Measurements from ENCODE around the gene RNF113A.
"Not testable (repeated sequence)": the region's sequence is repeated elsewhere in the genome, so short reads cannot be mapped to it uniquely, and the experiment has no call there.

Gene RNF113A

DNA sequence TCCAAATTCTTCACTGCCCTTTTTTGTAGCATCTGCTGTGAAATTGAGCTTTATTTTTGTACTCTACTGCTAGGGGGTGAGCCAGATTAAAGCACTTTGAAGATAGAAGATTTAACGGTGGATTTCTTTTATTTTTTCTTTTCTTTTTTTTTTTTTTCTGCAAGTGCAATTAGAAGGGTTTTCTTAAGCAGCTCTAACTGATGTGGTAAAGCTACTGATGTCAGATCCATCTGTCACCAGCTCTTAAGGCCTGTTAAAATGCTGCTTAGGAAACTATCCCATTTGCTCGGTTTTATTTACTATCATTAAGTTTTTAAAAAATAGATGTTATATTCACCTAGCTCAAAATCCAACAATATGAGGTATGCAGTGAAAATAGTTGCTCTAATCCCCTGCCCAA lies 7.2 kb upstream of the RNF113A start:
- Mint-ChIP-seq H3K27ac (peak overlapping the region; percentile 58), H3K27me3 (no peaks in the 10 kb centered on the region), H3K9me3 (ENCODE audit: low read depth) (no peaks in the 10 kb centered on the region), H3K4me3 (no peak overlapping the region), H3K36me3 (no peaks in the 10 kb centered on the region), H3K4me1 (ENCODE audit: low read depth) (peaks cover 25% of the 10 kb centered on the region)

DNA sequence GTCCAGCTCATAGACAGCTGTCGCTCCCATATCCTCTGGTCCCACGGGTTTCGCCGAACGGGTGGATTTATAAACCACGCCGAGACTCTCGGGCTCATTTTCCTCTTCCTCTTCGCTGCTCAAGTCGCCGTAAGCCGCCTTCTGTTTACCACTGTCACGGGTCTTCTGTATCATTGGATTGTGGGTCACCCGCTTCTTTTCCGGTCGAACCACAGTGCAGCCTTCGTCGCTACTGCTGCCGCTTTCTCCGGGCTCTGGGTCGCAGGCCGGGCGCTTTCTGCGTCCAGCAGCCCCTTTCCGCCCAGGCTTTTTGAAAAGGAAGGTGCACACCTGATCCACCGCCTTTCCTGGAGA lies 311 bp downstream of the RNF113A start:
- Mint-ChIP-seq H3K27ac (peak overlapping the region; percentile 99), H3K4me1 (ENCODE audit: low read depth) (peaks cover 18% of the 10 kb centered on the region), H3K4me3 (peak overlapping the region; percentile 100), H3K36me3 (no peaks in the 10 kb centered on the region), H3K9me3 (ENCODE audit: low read depth) (no peaks in the 10 kb centered on the region), H3K27me3 (no peaks in the 10 kb centered on the region)

DNA sequence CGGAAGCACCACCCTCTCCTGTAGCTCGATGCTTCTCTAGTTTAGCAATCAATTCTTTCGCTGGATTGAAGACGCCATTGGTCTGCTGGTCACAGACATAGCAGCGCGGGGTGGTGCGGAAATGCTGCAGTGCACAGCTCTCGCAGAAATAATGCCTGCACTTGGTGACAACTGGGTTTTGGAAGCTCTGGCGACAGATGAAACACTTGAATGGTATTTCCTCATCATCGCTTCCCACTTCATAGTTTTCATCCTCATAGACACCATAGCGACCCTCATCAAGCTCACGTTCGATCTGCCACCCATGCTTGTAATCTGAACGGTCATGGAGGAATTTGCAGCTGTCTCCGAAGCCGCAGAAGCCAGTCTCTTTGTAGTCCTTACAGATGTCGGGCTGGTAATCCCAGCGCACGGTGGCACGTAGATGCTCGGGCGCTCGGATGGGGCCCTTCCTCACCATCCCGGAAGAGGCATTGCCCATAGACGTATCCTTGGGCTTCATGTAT lies 854 bp downstream of the RNF113A start:
- Mint-ChIP-seq H3K4me1 (ENCODE audit: low read depth) (peaks cover 15% of the 10 kb centered on the region), H3K9me3 (ENCODE audit: low read depth) (no peaks in the 10 kb centered on the region), H3K36me3 (no peaks in the 10 kb centered on the region), H3K4me3 (peak overlapping the region; percentile 100), H3K27me3 (no peaks in the 10 kb centered on the region), H3K27ac (peak overlapping the region; percentile 99)

DNA sequence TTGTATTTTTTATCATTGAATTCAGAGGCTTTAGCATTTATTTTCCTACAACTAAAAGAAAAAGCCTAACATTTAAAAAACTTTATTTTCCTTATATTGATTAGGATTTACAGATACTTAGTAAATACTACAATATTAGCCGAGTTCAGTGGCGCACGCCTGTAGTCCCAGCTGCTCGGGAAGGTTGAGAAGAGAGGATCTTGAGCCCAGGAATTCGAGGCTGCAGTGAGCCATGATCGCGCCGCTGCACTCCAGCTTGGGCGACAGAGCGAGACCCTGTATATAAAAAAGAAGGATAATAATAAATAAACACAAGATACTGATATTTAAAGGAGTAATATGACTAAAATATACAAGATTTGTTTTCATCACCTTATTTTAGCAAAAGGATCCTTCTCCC lies 18.1 kb downstream of the RNF113A start:
- H3K9me3 Mint-ChIP-seq (ENCODE audit: low read depth), result no peaks in the 10 kb centered on the region
- H3K4me3 Mint-ChIP-seq, result no peak overlapping the region
- H3K27ac Mint-ChIP-seq, result peak overlapping the region; percentile 95
- peaks cover 18% of the 10 kb centered on the region for H3K4me1 Mint-ChIP-seq (ENCODE audit: low read depth)
- no peaks in the 10 kb centered on the region for H3K27me3 Mint-ChIP-seq
- H3K36me3 Mint-ChIP-seq, result no peaks in the 10 kb centered on the region

DNA sequence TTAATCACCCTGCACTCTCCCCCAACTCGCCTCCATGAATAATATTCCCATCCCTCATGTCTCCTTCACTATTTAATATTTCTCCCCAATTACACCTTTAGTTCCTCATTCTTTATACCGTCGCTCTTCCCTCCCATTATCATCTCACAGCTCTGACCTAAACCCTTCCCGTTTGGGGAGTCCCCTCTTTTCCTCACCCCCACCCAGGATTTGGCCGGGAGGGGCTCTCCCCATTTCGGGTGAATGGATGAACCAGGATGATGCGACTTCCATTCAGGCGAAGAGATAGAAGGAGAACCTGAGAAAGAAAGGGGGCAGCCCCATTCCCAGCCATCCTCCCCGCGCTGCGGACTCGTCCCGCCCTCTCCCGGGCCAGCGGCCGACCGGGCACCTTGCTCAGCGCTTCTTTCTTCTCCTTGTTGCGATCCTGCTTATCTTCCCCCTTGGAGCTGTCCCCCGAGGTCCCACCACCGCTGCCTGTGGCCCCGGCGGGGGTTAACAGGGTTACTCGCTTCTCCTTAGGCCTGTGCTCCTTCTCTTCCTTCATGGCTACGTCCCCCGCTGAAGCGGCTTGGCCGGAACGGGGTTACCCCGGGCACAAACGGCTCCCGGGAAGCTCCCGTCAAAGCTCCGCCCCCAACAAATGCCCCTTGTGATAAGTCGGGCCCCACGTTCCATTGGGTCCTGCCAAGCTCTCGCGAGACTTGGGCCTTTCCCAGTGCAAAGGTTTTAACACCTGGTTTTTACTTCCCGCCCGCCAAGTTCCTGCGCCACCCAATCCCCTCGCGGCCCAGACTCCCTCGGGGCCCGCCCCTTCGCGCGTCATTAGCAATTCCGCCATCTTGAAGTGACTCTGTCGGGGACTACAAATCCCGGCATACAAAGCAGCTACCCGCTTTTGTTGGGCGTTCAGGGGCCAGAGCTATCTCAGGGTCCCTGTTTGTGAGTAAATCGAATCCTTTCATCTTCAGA lies 18.9 kb downstream of the RNF113A start, which contains the start of gene UPF3B:
TSS of gene UPF3B (minus strand) at position 582 of the 972 bp plus-strand sequence. CDS start at position 547, 35 bp downstream.
- Mint-ChIP-seq H3K4me3 (peak within 1 kb of the TSS; percentile 99), H3K4me1 (ENCODE audit: low read depth) (peaks cover 18% of the 10 kb centered on the region), H3K36me3 (no peaks in the 10 kb centered on the region), H3K27me3 (no peaks in the 10 kb centered on the region), H3K27ac (peak within 1 kb of the TSS; percentile 95), H3K9me3 (ENCODE audit: low read depth) (no peaks in the 10 kb centered on the region)

DNA sequence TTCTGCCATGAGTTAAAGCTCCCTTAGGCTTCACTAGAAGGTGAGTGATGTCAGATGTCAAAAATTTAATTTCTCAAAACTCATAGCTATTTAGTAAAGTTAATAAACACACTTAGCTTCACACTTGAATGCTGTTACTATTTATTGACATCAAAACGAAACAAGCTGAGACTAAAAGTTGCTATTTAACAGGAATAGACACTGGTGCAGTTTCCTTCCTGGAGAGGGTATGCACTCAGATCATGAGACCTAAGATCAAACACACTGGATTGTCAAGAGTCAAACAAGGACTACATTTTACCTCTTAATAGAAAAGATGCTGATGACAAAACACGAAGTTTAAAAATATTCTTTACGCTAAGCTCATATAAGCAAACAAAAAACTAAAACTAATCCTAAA lies 37.6 kb downstream of the RNF113A start:
- H3K9me3 Mint-ChIP-seq (ENCODE audit: low read depth), result no peaks in the 10 kb centered on the region
- no peak overlapping the region for H3K27ac Mint-ChIP-seq
- peaks cover 5% of the 10 kb centered on the region for H3K36me3 Mint-ChIP-seq
- H3K27me3 Mint-ChIP-seq, result no peaks in the 10 kb centered on the region
- no peaks in the 10 kb centered on the region for H3K4me1 Mint-ChIP-seq (ENCODE audit: low read depth)
- no peak overlapping the region for H3K4me3 Mint-ChIP-seq

DNA sequence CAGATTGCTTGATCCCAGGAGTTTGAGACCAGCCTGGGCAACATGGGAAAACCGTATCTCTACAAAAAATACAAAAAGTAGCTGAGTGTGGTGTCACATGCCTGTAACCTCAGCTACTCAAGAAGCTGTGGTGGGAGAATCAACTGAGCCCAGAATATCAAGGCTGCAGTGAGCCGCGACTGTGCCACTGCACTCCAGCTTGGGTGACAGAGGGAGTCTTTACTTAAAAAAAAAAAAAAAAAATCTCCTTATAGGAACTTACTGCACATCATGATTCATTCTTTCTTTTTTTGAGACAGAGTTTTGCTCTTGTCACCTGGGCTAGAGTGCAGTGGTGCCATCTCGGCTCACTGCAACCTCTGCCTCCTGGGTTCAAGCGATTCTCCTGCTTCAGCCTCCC lies 43.1 kb downstream of the RNF113A start:
- Mint-ChIP-seq H3K4me1 (ENCODE audit: low read depth) (peaks cover 2% of the 10 kb centered on the region), H3K4me3 (no peak overlapping the region), H3K9me3 (ENCODE audit: low read depth) (no peaks in the 10 kb centered on the region), H3K27ac (no peak overlapping the region), H3K36me3 (peaks cover 2% of the 10 kb centered on the region), H3K27me3 (no peaks in the 10 kb centered on the region)

DNA sequence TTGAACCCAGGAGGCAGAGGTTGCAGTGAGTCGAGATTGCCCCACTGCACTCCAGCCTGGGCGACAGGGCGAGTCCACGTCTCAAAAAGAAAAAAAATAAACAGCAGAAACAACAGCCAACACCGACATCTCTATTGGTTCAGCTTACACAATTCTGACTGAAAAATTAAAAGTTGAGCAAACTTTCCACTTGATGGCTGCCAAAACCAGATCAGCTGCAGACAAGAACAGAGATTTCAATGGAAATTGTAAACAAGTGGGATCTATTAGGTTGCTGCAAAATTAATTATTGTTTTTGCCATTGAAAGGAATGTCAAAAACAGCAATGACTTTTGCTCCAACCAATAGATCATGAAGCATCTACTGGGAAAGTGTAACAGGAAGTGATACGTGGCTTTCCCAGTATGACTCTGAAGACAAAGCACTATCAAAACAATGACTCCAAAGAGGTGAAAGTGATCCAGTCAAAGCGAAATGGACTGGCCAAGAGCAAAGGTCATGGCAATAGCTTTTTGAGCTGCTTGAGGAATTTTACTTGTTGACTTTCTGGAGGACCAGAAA lies 45.1 kb downstream of the RNF113A start:
- H3K36me3 Mint-ChIP-seq, result peaks cover 4% of the 10 kb centered on the region
- no peak overlapping the region for H3K27ac Mint-ChIP-seq
- no peaks in the 10 kb centered on the region for H3K27me3 Mint-ChIP-seq
- H3K4me3 Mint-ChIP-seq, result no peak overlapping the region
- H3K9me3 Mint-ChIP-seq (ENCODE audit: low read depth), result no peaks in the 10 kb centered on the region
- H3K4me1 Mint-ChIP-seq (ENCODE audit: low read depth), result peaks cover 7% of the 10 kb centered on the region

DNA sequence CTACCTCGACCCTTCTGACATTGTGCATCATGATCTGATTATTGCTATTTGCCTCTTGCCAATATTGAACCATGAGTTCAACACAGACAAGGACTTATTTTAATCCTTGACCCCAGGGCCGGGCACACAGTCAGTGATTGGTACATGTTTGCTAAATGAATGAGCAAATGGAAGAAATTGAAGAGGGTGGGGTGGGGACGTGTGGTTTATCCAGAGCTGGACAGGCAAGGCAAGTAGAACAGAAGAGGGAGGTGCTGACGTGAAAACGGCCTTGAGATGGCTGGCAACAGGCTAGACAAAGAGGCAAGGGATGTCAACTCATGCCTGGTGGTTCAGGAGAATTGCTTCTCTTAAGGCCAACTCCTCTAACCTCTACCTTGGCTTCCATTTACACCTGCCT lies 47.3 kb downstream of the RNF113A start:
- H3K4me3 Mint-ChIP-seq; H3K4me1 Mint-ChIP-seq (ENCODE audit: low read depth); H3K9me3 Mint-ChIP-seq (ENCODE audit: low read depth); H3K27me3 Mint-ChIP-seq; H3K36me3 Mint-ChIP-seq; H3K27ac Mint-ChIP-seq: not testable (repeated sequence)

DNA sequence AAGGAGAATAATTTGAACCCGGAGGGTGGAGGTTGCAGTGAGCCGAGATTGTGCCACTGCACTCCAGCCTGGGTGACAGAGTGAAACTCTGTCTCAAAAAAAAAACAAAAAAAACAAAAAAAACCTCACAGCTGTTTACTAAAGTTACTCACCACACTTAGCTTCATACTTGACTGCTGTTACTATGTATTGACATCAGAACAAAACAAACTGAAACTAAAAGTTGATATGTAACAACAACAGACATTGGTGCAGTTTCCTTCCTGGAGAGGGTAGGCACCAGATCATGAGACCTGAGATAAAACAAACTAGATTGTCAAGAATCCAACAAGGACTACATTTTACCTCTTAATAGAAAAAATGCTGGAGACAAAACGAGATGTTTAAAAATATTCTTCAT lies 49.8 kb downstream of the RNF113A start:
- H3K4me3 Mint-ChIP-seq, result not testable (repeated sequence)
- peak overlapping the region; percentile 34 for H3K27ac Mint-ChIP-seq

More for the DNA sequence above, 49.8 kb downstream of the RNF113A start:
- H3K9me3 Mint-ChIP-seq (ENCODE audit: low read depth); H3K27me3 Mint-ChIP-seq; H3K4me1 Mint-ChIP-seq (ENCODE audit: low read depth); H3K36me3 Mint-ChIP-seq: not testable (repeated sequence)

Data from activated naive CD8-positive, alpha-beta T cell (primary cell).